ENCODE measurements around the gene CAPZB. TPM values are rescaled to one million over a fixed set of nuclear protein-coding genes. Genes with fewer than 3 reads are reported as not detected.

Gene CAPZB
- total RNA-seq, 3 donors from 2014 or later (not counting 1 experiment from before 2014, with no cell fraction given), result 369 to 393 (median 375) TPM

DNA sequence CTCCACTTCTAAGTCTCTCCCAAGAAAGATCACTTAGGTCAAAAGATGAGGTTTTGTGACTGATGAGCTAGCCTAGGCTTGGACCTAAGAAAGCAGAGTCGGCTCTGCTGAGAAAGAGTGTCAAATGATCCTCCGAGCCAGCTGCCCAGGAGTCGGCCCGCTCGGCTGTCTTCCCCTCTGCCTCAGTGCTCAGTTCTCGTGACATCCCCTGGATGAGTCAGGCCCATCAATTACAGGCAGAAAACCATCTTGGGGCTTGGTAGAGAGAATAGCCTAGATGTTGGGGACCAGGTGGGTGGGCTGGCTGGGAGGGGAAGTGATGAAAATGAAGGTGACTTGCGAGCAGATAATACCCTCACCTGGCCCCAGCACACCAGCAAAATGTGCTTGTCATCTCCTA, 112.7 kb downstream of the CAPZB start:
- WGBS (ENCODE audit: insufficient coverage), result 99% methylated on average over 7 of the region's 7 CpGs
- Mint-ChIP-seq H3K4me3 (no peak overlapping the region), H3K27ac (peak overlapping the region; percentile 31 to 57), H3K4me1 (peaks cover 20 to 31% of the 10 kb centered on the region in 2 donors), H3K36me3 (no peaks in the 10 kb centered on the region), H3K9me3 (no peaks in the 10 kb centered on the region), H3K27me3 (ENCODE audit: low read depth in 2 of 2) (no peaks in the 10 kb centered on the region)
- ATAC-seq (no peak), DNase-seq (no peak)
- TF ChIP-seq, protein P1, sequence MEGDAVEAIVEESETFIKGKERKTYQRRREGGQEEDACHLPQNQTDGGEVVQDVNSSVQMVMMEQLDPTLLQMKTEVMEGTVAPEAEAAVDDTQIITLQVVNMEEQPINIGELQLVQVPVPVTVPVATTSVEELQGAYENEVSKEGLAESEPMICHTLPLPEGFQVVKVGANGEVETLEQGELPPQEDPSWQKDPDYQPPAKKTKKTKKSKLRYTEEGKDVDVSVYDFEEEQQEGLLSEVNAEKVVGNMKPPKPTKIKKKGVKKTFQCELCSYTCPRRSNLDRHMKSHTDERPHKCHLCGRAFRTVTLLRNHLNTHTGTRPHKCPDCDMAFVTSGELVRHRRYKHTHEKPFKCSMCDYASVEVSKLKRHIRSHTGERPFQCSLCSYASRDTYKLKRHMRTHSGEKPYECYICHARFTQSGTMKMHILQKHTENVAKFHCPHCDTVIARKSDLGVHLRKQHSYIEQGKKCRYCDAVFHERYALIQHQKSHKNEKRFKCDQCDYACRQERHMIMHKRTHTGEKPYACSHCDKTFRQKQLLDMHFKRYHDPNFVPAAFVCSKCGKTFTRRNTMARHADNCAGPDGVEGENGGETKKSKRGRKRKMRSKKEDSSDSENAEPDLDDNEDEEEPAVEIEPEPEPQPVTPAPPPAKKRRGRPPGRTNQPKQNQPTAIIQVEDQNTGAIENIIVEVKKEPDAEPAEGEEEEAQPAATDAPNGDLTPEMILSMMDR (IDR thresholded peaks at IDR 0.05), result no peak
- H3K4me3 ChIP-seq (ENCODE audit: low read length), result no peak overlapping the region
- H3K4me1 ChIP-seq (ENCODE audit: control insufficient read depth, insufficient read depth, low read length), result no peaks in the 10 kb centered on the region
- H3K27me3 ChIP-seq (ENCODE audit: control insufficient read depth, insufficient read depth, low read length), result no peaks in the 10 kb centered on the region
- intact Hi-C loops (cut with micrococcal nuclease), result no loop called here
- H3K9me3 ChIP-seq (ENCODE audit: control insufficient read depth, insufficient read depth, low read length), result no peaks in the 10 kb centered on the region
- H3K27ac ChIP-seq (ENCODE audit: low read length), result no peak overlapping the region
- H3K36me3 ChIP-seq (ENCODE audit: control insufficient read depth, insufficient read depth, low read length), result peaks cover 36% of the 10 kb centered on the region

DNA sequence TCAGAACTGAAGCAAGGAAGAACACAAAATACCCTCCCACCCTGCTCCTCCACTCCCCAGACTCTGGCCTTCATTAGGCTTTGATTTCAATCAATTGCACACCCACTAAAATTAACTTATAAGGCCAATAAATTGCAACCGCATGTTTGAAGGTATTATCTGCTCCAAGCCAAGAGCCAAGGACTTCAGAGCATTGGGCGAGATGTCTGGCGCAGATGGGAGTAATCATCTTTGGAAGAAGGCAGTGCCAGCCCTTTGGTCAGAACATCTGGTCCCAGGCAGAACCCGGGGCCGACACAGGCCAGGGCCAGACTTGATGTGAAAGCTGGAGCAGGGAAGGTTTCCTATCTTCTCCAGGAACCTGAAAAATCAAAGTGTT, 113.2 kb downstream of the CAPZB start:
- H3K27ac Mint-ChIP-seq, result peak overlapping the region in 1 of 2 donors; percentile 57
- TF ChIP-seq, protein P1 (IDR thresholded peaks at IDR 0.05), result no peak
- Histone ChIP-seq H3K27ac (ENCODE audit: low read length) (no peak overlapping the region), H3K4me1 (ENCODE audit: control insufficient read depth, insufficient read depth, low read length) (no peaks in the 10 kb centered on the region), H3K9me3 (ENCODE audit: control insufficient read depth, insufficient read depth, low read length) (no peaks in the 10 kb centered on the region), H3K4me3 (ENCODE audit: low read length) (no peak overlapping the region), H3K27me3 (ENCODE audit: control insufficient read depth, insufficient read depth, low read length) (no peaks in the 10 kb centered on the region), H3K36me3 (ENCODE audit: control insufficient read depth, insufficient read depth, low read length) (peaks cover 31% of the 10 kb centered on the region)
- intact Hi-C loops (cut with micrococcal nuclease), result no loop called here
- DNase-seq (no peak), ATAC-seq (no peak)
- H3K4me1 Mint-ChIP-seq, result peaks cover 22 to 33% of the 10 kb centered on the region in 2 donors
- no peaks in the 10 kb centered on the region for H3K27me3 Mint-ChIP-seq (ENCODE audit: low read depth in 2 of 2)
- WGBS (ENCODE audit: insufficient coverage), result 97% methylated on average over 5 of the region's 5 CpGs
- no peaks in the 10 kb centered on the region for H3K36me3 Mint-ChIP-seq
- no peak overlapping the region for H3K4me3 Mint-ChIP-seq
- H3K9me3 Mint-ChIP-seq, result no peaks in the 10 kb centered on the region

DNA sequence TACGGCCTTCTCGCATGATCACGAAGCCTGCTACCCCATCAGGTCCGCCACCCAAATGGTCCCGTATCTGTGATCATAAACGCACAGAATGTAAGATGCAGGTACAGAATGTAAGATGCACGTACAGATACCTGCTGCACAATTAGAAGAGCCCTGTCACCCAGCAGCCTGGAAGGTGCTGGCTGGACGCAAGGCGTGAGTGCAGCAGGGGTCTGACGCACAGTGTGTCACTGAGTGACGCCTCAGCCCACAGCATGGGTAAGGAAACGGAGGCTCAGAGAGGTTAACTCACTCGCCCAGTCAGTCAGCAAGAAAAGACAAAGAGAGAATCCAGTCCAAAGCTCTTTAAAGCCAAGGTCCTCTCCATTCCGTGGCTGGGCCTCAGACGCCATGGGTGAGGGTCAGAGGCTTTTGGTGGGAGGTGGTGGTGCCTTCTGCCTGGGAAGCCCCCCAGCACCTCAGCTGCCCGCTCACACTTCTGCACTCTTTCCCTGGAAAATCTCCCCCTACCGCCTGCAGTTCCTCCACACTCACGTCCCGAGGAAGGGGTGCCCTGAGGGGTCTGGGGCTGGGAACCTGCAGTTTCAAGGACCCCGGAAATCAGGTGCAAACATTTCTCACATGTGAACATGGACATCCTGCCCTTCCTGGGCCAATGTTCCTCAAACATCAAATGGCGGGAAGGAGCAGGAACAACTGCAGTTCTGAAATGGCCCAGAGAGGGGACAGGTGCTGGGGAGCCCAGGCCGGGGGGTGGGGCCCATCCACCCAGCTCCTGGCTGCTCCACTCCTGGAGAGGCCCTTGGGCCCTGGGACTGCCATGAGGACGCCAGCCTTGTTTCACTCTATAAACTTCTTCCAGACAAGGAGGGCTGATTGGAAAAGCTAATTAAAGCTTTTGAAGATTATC, 113.9 kb downstream of the CAPZB start:
- intact Hi-C loops (cut with micrococcal nuclease), result no loop called here
- Histone ChIP-seq H3K36me3 (ENCODE audit: control insufficient read depth, insufficient read depth, low read length) (peaks cover 25% of the 10 kb centered on the region), H3K27me3 (ENCODE audit: control insufficient read depth, insufficient read depth, low read length) (no peaks in the 10 kb centered on the region), H3K9me3 (ENCODE audit: control insufficient read depth, insufficient read depth, low read length) (no peaks in the 10 kb centered on the region), H3K4me1 (ENCODE audit: control insufficient read depth, insufficient read depth, low read length) (no peaks in the 10 kb centered on the region), H3K4me3 (ENCODE audit: low read length) (no peak overlapping the region), H3K27ac (ENCODE audit: low read length) (no peak overlapping the region)
- TF ChIP-seq, protein P1 (IDR thresholded peaks at IDR 0.05), result no peak
- peaks cover 28 to 40% of the 10 kb centered on the region in 2 donors for H3K4me1 Mint-ChIP-seq
- no peak for DNase-seq
- no peak overlapping the region for H3K4me3 Mint-ChIP-seq
- H3K27me3 Mint-ChIP-seq (ENCODE audit: low read depth in 2 of 2), result no peaks in the 10 kb centered on the region
- WGBS (ENCODE audit: insufficient coverage), result 95% methylated on average over 22 of the region's 23 CpGs
- no peaks in the 10 kb centered on the region for H3K9me3 Mint-ChIP-seq
- no peak for ATAC-seq
- H3K27ac Mint-ChIP-seq, result peak overlapping the region; percentile 60 to 79
- H3K36me3 Mint-ChIP-seq, result no peaks in the 10 kb centered on the region
